GM06990 (cell line): Measurements from ENCODE around the gene NAV1.

ENCODE experiments used
- DNase-seq: peaks from one replicate; pipeline ENCODE4 v3.0.0-alpha.2; 2011; ENCODE audit not compliant: insufficient read length; ENCODE audit errors: extremely low read depth
- H3K27me3 ChIP-seq: replicated peaks from 2 replicates; pipeline ENCODE4 v1.6.0; 2011; ENCODE audit warnings: low read length; ENCODE audit not compliant: control insufficient read depth, insufficient read depth
- H3K36me3 ChIP-seq: 2 replicates; pipeline ENCODE4 v1.5.1; 2011; ENCODE audit warnings: low read length; ENCODE audit not compliant: control insufficient read depth, insufficient read depth
- H3K4me3 ChIP-seq: replicated peaks from 2 replicates; pipeline ENCODE4 v1.5.1; 2011; ENCODE audit warnings: low read depth, mild to moderate bottlenecking, control low read depth, low read length
- TF ChIP-seq, protein P1 (sequence below): IDR thresholded peaks from 2 replicates; pipeline ENCODE4 v1.5.1; 2011; ENCODE audit warnings: low read length, control low read depth, mild to moderate bottlenecking, inconsistent platforms; ENCODE audit not compliant: insufficient read depth, poor library complexity, severe bottlenecking

Gene NAV1

DNA sequence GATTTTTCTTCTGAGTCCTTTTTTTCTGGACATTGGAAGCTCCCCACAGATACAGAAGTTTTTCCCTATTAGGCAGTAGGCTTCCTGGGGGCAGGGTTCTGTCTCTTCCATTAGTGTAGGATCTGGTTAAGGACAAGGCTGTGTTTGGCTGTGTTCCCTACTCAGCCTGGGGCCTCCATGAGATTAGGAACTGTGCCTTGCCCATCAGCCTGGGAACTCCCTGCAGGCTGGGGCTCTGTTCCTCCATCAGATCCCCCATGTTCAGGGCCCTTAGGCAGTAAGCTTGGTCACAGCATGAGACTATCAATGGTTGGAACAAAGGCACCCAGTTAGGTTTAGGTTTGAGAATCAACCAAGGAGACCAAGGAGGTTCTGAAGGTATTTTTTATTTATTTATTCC lies 22.7 kb downstream of the NAV1 start:
- H3K4me3 ChIP-seq = no peak overlapping the region
- TF ChIP-seq, protein P1, sequence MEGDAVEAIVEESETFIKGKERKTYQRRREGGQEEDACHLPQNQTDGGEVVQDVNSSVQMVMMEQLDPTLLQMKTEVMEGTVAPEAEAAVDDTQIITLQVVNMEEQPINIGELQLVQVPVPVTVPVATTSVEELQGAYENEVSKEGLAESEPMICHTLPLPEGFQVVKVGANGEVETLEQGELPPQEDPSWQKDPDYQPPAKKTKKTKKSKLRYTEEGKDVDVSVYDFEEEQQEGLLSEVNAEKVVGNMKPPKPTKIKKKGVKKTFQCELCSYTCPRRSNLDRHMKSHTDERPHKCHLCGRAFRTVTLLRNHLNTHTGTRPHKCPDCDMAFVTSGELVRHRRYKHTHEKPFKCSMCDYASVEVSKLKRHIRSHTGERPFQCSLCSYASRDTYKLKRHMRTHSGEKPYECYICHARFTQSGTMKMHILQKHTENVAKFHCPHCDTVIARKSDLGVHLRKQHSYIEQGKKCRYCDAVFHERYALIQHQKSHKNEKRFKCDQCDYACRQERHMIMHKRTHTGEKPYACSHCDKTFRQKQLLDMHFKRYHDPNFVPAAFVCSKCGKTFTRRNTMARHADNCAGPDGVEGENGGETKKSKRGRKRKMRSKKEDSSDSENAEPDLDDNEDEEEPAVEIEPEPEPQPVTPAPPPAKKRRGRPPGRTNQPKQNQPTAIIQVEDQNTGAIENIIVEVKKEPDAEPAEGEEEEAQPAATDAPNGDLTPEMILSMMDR = no peak

DNA sequence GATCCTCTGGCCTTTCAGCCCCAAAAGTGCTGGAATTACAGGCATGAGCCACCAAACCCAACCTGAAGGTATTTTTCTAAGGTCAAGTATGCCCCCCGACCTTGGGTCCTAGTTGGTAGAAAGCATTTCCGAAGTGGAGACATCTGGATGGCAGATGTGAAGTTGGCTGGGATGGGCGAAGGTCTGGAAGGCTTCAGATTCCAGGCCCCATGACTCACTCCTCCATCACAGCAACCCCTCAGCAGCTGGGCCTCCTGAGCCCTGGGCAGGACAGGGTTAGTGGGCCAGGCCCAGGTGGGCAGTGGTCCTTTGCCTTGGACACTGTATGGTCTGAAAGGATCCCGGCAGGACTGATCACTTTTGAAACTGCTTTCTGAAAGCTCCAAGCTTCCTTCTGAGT lies 23.3 kb downstream of the NAV1 start:
- DNase-seq = no peak
- TF ChIP-seq, protein P1 = no peak
- H3K36me3 ChIP-seq = no peaks in the 10 kb centered on the region
- H3K4me3 ChIP-seq = no peak overlapping the region
- no peaks in the 10 kb centered on the region for H3K27me3 ChIP-seq

More for the DNA sequence above, 22.7 kb downstream of the NAV1 start:
- no peaks in the 10 kb centered on the region for H3K36me3 ChIP-seq
- H3K27me3 ChIP-seq = no peaks in the 10 kb centered on the region
- no peak for DNase-seq

DNA sequence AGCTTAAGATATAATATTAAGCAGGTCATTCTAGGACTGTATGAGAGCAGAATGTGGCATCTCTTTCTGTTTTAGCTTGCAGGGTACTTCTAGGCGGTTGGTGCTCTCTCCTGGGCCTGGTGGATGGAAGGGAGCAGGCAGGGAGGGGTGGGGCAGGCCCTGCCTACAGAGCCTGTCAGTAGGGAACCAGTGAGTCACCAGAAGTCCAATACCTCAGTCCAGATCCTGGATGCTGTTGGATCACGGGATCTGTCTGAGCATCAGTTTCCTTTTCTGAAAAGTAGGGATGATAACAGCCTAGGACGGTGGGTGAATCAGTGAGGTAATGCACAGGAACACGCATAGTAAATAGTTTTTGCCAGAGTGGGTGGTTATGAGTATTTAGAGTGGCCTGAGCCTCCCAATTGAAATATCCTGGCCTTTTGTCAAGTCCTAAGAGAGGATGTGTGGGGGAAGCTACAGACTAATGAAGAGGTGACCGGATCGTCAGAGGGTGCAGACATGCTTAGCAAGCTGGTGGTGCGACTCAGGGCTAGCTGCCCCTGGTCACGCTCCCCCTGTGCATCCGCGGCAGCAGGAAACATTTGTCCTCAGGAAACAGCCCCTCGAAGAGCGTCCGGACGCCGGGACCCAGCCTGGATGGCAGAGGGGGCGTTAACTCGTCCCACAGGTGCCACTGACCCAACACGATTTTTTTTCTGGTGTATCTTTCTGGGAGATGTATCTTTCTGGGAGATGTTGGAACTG lies 23.9 kb downstream of the NAV1 start:
- Histone ChIP-seq H3K4me3 (no peak overlapping the region), H3K27me3 (no peaks in the 10 kb centered on the region), H3K36me3 (no peaks in the 10 kb centered on the region)
- DNase-seq = no peak
- TF ChIP-seq, protein P1 = no peak

DNA sequence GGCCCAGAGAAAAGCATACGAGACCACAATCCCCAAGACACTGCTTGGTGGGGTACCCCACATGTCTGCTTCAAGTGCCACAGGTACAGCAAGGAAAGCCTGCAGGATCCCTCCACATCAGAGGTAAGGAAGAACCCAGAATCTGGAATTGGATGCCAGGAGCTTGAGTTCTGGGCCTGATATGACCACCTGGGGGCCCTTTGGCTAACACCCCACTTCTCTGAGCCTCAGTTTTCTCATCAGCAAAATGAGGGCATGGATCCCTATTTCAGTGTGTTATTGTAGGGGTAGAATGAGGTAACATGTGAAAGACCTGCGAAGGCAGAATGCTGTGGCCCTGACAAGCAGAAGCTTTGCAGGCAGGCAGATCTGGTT lies 24.5 kb downstream of the NAV1 start:
- TF ChIP-seq, protein P1 = no peak
- H3K36me3 ChIP-seq = no peaks in the 10 kb centered on the region
- DNase-seq = no peak
- no peak overlapping the region for H3K4me3 ChIP-seq
- H3K27me3 ChIP-seq = no peaks in the 10 kb centered on the region

DNA sequence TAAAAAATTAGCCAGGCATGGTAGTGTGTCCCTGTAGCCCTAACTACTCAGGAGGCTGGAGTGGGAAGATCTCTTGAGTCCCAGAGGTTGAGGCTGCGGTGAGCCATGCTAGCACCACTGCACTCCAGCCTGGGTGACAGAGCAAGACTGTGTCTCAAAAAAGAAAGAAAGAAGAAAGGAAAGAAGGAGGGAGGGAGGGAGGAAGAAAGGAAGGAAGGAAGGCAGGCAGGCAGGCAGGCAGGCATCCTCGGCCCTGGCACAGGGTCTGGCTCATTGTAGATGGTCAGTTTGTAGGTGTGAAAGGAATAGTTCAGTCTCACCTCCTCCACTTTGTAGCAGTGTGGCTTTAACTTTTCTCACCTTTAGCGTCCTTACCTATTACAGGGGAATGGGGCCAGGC lies 25.0 kb downstream of the NAV1 start:
- H3K4me3 ChIP-seq = no peak overlapping the region

More for the DNA sequence above, 25.0 kb downstream of the NAV1 start:
- TF ChIP-seq, protein P1 = no peak
- Histone ChIP-seq H3K27me3 (no peaks in the 10 kb centered on the region), H3K36me3 (no peaks in the 10 kb centered on the region)
- no peak for DNase-seq
